GM18502 (cell line): ENCODE data around the gene ATP1A2.
A peak's percentile ranks its signal among the peaks of the same experiment; 100 is the strongest.

ENCODE experiments used
- ATAC-seq: cut with Tn5 transposase; IDR thresholded peaks from one replicate; pipeline ENCODE4 v1.9.1; 2021; ENCODE audit warnings: mild to moderate bottlenecking; ENCODE audit not compliant: unreplicated experiment, poor library complexity

ATP1A2 gene

DNA sequence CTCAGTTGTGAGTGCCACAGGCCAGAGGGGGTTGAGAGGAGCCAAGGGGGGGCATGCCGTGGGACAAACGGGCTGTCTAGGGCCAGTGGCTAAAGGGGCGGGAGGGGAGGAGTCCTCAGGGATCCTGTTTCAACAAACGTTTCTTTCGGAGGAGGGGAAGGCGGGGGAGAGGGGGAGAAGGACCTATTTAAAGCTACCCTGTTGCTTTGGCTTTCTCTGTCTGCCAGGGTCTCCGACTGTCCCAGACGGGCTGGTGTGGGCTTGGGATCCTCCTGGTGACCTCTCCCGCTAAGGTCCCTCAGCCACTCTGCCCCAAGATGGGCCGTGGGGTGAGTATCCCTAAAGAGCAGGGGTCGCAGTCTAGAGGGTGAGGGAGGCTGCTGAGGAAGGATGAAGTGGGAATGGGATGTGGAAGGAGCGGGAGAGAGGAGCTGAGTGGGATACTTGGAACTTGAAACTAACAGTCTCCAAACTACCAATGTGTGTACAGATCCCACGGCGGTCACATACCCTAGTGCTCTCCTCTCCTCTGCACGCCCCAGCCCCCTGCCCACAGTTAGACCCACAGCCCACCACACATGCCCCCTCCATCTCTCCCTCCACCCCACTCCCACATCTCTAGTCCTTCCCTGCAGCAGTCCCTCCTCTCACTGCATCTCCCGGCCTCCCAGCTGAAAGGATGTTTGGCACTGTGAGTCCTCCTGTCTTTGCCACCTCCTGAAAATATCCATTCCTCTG is at the start of gene ATP1A2:
ATP1A2 (plus strand) TSS at position 215 of the 738 bp plus-strand sequence; CDS start at position 318, 103 bp downstream.
- no peak for ATAC-seq

- ATAC-seq, result no peak
These were observed 48.5 kb upstream of the ATP1A2 start for GRCh38 chr1:160066829-160067745.

GRCh38 chr1:160068225-160068624 is 47.3 kb upstream of the ATP1A2 start:
- ATAC-seq, result no peak

GRCh38 chr1:160069460-160070231 is 45.9 kb upstream of the ATP1A2 start, which contains the start of gene KCNJ10:
TSS of gene KCNJ10 (minus strand) at chr1:160070160. CDS start at chr1:160042532, 27,628 bp downstream.
- ATAC-seq, result no peak

DNA sequence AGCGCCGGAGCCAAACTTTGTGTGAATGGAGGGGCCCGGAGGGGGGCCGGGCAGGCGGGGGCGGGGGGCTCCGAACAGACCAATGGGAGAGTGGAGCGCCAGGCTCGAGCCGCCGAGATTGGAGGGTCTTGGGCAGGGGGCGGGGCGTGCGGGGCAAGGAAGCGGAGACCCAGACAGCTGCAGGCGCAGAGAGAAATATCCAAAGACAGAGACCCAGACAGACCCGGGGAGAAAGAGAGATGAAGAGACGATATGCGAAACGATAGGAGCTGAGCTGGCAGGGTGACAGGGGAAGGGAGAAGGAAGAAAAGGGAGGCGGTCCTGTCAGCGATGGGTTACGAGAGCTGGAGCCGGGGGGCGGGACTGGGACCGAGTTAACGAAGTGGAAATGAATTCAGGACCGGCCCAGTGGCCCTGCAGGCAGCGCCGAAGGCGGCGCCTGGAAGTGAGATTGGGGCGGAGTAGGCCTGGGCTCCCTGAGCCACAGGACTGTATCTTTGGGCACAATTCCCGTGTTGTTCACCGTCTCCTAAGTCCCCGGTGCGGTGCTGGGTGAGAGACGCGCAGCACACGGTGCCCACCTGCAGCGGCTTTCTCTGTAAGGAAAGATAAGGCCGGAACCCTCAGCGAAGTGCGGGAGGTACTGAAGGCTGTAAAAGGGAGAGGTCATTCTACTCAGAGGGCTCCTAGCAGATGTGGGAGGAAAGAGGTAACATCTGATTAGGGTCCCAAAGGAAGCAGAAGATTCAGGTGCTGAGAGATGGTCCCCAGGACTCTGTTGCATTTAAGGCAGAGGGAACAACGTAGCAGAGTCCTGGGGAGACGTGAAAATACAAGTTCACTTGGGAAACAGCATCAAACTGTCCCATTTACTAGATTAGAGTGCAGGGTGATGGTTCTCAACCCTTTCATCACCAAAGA is 45.1 kb upstream of the ATP1A2 start:
- ATAC-seq, result peak; percentile 58

GRCh38 chr1:160071289-160071688 is 44.3 kb upstream of the ATP1A2 start:
- ATAC-seq, result no peak

DNA sequence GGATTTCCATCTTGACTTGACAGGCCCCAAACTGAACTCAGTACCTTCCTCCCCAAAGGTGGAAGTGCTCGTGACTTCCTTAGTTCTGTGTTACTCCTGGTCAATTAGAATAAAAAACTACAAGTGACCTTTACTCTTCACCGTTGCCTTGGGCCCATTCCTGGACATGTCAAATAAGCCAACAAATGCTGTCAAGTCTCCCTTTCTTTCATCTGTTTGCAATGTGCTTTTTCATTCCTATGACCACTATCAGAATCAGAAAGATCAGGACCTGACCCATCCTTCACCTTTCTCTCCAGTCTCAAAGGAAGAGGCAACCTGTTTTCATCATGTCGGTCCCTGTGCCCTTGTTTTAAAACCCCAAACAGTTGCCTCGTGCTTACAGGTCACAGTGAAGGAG is 40.7 kb upstream of the ATP1A2 start:
- no peak for ATAC-seq

DNA sequence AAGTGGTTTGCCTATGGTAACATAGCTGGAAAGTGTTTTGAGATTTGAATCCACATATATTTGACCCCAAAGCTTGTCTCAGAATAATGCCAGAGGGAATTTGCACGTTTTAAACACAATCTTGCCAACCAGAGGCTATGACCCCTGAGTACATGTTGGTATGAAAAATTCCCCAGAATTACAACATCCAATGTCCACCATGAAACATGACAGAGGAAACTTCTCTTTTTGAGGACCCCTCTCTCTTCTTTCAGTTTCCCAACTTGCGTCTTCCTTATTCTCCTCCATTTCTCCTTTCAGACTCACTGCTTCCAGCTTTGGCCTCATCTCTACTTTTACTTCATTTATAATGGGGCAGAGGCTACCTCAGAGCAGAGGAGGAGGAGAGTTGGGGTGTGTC is 39.7 kb upstream of the ATP1A2 start:
- ATAC-seq, result no peak

DNA sequence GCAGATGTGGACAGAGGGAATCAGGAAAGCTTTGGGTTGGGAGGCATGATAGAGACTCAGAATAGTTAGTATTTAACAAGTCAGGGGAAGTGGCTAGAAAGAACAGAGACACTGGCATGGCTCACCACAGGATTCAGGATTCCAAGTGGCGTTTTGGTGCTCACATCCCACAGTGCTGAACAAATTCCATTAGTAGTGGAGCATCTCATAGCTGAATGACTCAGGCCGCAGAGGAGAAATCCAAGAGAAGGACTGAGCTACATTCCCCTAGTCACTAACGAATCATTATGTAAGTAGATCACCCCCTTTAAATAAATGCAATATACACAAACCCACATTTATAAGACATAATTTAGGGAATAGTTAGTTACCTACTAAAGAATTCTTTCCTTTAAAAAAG is 39.3 kb upstream of the ATP1A2 start:
- no peak for ATAC-seq

- ATAC-seq, result no peak
These were observed 38.1 kb upstream of the ATP1A2 start for GRCh38 chr1:160077486-160077885.

- peak; percentile 70 for ATAC-seq
These were observed 36.9 kb upstream of the ATP1A2 start for GRCh38 chr1:160078512-160079195.

DNA sequence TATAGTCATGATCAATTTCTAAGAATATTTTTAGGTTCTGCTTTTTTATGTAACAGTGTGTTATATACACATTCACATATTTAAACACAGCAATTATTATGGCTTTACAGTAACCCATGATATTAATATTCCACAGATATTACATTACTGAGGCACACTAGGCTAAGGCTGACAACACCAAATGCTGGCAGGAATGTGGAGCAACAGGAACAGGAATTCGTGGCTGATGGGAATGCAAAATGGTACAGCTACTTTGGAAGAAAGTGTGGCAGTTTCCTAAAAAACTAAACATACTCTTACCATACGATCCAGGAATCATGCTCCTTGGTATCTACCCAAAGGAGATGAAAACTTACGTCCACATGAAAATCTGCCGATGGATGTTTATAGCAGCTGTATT is 36.1 kb upstream of the ATP1A2 start:
- no peak for ATAC-seq

- no peak for ATAC-seq
These were observed 35.0 kb upstream of the ATP1A2 start for GRCh38 chr1:160080381-160081100.

- no peak for ATAC-seq
These were observed 34.2 kb upstream of the ATP1A2 start, which contains the start of gene KCNJ9 for GRCh38 chr1:160081261-160081936. TSS of gene KCNJ9 (plus strand) at chr1:160081538. CDS start at chr1:160084031, 2,493 bp downstream.

- no peak for ATAC-seq
These were observed 33.1 kb upstream of the ATP1A2 start for GRCh38 chr1:160082487-160082886.

DNA sequence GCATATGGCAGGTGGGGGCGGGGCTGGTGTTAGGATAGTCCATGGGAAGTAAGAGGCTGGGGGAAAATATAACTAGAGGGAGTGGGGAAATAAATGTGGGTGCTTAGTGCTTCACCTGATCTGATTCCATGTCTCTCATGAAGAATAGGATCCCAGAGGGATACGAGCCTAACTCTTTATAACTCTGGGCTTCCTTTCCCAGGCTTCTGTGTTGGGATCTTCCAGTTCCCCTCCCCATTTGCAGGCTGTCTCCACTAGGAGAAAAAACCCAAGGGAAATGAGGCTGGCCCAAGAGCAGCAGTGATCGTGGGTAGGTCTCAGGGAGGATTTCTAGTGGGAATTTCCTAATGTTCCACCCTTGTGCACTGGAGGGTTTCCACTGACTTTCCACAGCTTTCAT is 32.6 kb upstream of the ATP1A2 start:
- no peak for ATAC-seq

DNA sequence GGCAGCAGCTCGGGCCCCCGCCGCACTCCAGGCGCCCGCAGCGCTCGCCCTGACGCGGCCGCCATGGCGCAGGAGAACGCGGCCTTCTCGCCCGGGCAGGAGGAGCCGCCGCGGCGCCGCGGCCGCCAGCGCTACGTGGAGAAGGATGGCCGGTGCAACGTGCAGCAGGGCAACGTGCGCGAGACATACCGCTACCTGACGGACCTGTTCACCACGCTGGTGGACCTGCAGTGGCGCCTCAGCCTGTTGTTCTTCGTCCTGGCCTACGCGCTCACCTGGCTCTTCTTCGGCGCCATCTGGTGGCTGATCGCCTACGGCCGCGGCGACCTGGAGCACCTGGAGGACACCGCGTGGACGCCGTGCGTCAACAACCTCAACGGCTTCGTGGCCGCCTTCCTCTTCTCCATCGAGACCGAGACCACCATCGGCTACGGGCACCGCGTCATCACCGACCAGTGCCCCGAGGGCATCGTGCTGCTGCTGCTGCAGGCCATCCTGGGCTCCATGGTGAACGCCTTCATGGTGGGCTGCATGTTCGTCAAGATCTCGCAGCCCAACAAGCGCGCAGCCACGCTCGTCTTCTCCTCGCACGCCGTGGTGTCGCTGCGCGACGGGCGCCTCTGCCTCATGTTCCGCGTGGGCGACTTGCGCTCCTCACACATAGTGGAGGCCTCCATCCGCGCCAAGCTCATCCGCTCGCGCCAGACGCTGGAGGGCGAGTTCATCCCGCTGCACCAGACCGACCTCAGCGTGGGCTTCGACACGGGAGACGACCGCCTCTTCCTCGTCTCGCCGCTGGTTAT is 31.4 kb upstream of the ATP1A2 start:
- peak; percentile 69 for ATAC-seq
